HEK293T (cell line): ENCODE data around the gene LIFR.

Experiments
- HDGF ChIP-seq: fragments of 450-650 bp; IDR thresholded peaks from 2 replicates; pipeline ENCODE4 v1.6.1; 2017; ENCODE audit warnings: antibody characterized with exemption, borderline replicate concordance
- LEF1 ChIP-seq: fragments of 450-650 bp; IDR thresholded peaks from 2 replicates; pipeline ENCODE4 v1.6.1; 2017; ENCODE audit warnings: mild to moderate bottlenecking, borderline replicate concordance
- SUZ12 ChIP-seq: fragments of 450-650 bp; IDR thresholded peaks from 2 replicates; pipeline ENCODE4 v1.6.1; 2016; ENCODE audit warnings: mild to moderate bottlenecking
- TARDBP ChIP-seq: fragments of 450-650 bp; IDR thresholded peaks from 2 replicates; pipeline ENCODE4 v1.6.1; 2016

- TF ChIP-seq LEF1 = no peak
- no peak for TF ChIP-seq HDGF
- TF ChIP-seq SUZ12 = no peak
- TF ChIP-seq TARDBP = no peak
Measured at GRCh38 chr5:38601133-38601862, 44.9 kb upstream of the LIFR start.
